ENCODE data around the gene CLPTM1L. TPM values are rescaled to one million over a fixed set of nuclear protein-coding genes. Genes with fewer than 3 reads are reported as not detected.

CLPTM1L gene
- polyA plus RNA-seq, 3 donors: 14.1 to 76.2 (median 35.0) TPM

DNA sequence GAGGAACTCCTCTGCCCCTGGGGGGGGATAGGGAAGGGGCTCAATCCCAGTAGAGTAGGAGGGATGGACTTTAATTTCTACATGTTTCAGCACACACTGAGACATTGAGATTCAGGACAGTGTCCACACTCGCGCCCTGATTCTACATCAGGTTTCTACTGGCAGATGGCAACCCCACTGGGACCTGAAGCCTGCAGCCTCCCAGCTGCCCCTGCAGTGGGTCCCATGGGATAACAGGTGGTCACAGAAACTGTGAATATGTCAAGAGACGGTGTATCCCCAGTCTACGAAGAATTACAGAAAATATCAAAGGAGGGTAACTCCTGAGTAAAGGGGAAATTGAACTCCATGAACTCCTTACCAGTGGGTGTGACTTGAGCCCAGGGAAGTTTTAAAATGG, 47.7 kb downstream of the CLPTM1L start:
- intact Hi-C loops (cut with micrococcal nuclease): no loop called here
- no peak for DNase-seq
- Mint-ChIP-seq H3K27me3 (ENCODE audit: low read depth in 3 of 3) (peaks cover 20 to 42% (median 23%) of the 10 kb centered on the region in 3 donors), H3K4me1 (no peaks in the 10 kb centered on the region), H3K9me3 (peaks cover 0 to 8% (median 1%) of the 10 kb centered on the region in 7 donors), H3K4me3 (peak overlapping the region in 1 of 2 donors; percentile 2), H3K27ac (no peak overlapping the region), H3K36me3 (no peaks in the 10 kb centered on the region)
- Histone ChIP-seq H2AFZ (ENCODE audit: insufficient read depth, low read depth, low read length, poor library complexity, severe bottlenecking) (no peak overlapping the region), H4K20me1 (ENCODE audit: insufficient read depth, low read length) (no peaks in the 10 kb centered on the region), H3K9ac (ENCODE audit: insufficient read depth, low read length, poor library complexity, severe bottlenecking) (no peak overlapping the region), H3K79me2 (ENCODE audit: insufficient read depth, low read length) (no peaks in the 10 kb centered on the region), H3K27ac (ENCODE audit: low read depth in 1 of 2, low read length in 2 of 2) (no peak overlapping the region), H3K4me3 (replicated peaks in 1 of 3; ENCODE audit: low read depth in 2 of 3, low read length in 3 of 3) (no peak overlapping the region), H3K4me1 (ENCODE audit: control insufficient read depth in 1 of 2, insufficient read depth in 2 of 2, low read length in 2 of 2) (no peaks in the 10 kb centered on the region), H3K27me3 (ENCODE audit: control insufficient read depth in 2 of 2, insufficient read depth in 2 of 2, low read length in 2 of 2) (peaks cover 0 to 16% of the 10 kb centered on the region in 2 donors), H3K36me3 (replicated peaks in 1 of 2; ENCODE audit: control insufficient read depth in 1 of 2, insufficient read depth in 2 of 2, low read length in 2 of 2) (no peaks in the 10 kb centered on the region), H3K4me2 (replicated peaks; ENCODE audit: extremely low read depth, low read length, poor library complexity, severe bottlenecking) (no peak overlapping the region), H3K9me3 (replicated peaks in 1 of 2; ENCODE audit: control insufficient read depth in 1 of 2, insufficient read depth in 1 of 2, low read length in 2 of 2) (no peaks in the 10 kb centered on the region)
- TF ChIP-seq, protein P1, sequence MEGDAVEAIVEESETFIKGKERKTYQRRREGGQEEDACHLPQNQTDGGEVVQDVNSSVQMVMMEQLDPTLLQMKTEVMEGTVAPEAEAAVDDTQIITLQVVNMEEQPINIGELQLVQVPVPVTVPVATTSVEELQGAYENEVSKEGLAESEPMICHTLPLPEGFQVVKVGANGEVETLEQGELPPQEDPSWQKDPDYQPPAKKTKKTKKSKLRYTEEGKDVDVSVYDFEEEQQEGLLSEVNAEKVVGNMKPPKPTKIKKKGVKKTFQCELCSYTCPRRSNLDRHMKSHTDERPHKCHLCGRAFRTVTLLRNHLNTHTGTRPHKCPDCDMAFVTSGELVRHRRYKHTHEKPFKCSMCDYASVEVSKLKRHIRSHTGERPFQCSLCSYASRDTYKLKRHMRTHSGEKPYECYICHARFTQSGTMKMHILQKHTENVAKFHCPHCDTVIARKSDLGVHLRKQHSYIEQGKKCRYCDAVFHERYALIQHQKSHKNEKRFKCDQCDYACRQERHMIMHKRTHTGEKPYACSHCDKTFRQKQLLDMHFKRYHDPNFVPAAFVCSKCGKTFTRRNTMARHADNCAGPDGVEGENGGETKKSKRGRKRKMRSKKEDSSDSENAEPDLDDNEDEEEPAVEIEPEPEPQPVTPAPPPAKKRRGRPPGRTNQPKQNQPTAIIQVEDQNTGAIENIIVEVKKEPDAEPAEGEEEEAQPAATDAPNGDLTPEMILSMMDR (IDR thresholded peaks at IDR 0.05): no peak
- WGBS (ENCODE audit: insufficient coverage): 95% methylated on average over 2 of the region's 4 CpGs

DNA sequence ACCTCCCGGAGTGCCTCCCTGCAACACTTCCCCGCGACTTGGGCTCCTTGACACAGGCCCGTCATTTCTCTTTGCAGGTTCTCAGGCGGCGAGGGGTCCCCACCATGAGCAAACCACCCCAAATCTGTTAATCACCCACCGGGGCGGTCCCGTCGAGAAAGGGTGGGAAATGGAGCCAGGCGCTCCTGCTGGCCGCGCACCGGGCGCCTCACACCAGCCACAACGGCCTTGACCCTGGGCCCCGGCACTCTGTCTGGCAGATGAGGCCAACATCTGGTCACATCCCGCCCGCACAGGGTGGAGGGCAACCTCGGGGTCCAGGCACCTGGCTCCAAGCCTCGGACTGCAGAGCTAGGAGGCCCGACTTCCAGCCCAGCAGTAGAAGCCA, 49.3 kb downstream of the CLPTM1L start:
- H2AFZ ChIP-seq (ENCODE audit: insufficient read depth, low read depth, low read length, poor library complexity, severe bottlenecking): no peak overlapping the region
- peaks cover 0 to 8% (median 0%) of the 10 kb centered on the region in 7 donors for H3K9me3 Mint-ChIP-seq
- intact Hi-C loops (cut with micrococcal nuclease): no loop called here

More for the DNA sequence above, 49.3 kb downstream of the CLPTM1L start:
- no peak for DNase-seq
- Histone ChIP-seq H3K4me3 (replicated peaks in 1 of 3; ENCODE audit: low read depth in 2 of 3, low read length in 3 of 3) (no peak overlapping the region), H3K27ac (ENCODE audit: low read depth in 1 of 2, low read length in 2 of 2) (no peak overlapping the region), H4K20me1 (ENCODE audit: insufficient read depth, low read length) (no peaks in the 10 kb centered on the region), H3K27me3 (ENCODE audit: control insufficient read depth in 2 of 2, insufficient read depth in 2 of 2, low read length in 2 of 2) (peaks cover 0 to 16% of the 10 kb centered on the region in 2 donors), H3K4me2 (replicated peaks; ENCODE audit: extremely low read depth, low read length, poor library complexity, severe bottlenecking) (no peak overlapping the region), H3K9ac (ENCODE audit: insufficient read depth, low read length, poor library complexity, severe bottlenecking) (no peak overlapping the region), H3K4me1 (ENCODE audit: control insufficient read depth in 1 of 2, insufficient read depth in 2 of 2, low read length in 2 of 2) (no peaks in the 10 kb centered on the region), H3K79me2 (ENCODE audit: insufficient read depth, low read length) (no peaks in the 10 kb centered on the region), H3K9me3 (replicated peaks in 1 of 2; ENCODE audit: control insufficient read depth in 1 of 2, insufficient read depth in 1 of 2, low read length in 2 of 2) (no peaks in the 10 kb centered on the region), H3K36me3 (replicated peaks in 1 of 2; ENCODE audit: control insufficient read depth in 1 of 2, insufficient read depth in 2 of 2, low read length in 2 of 2) (no peaks in the 10 kb centered on the region)
- H3K27ac Mint-ChIP-seq: no peak overlapping the region
- 56% methylated on average over 22 of the region's 22 CpGs for WGBS (ENCODE audit: insufficient coverage)
- H3K27me3 Mint-ChIP-seq (ENCODE audit: low read depth in 3 of 3): peaks cover 20 to 42% (median 22%) of the 10 kb centered on the region in 3 donors
- peak overlapping the region in 1 of 2 donors; percentile 73 for H3K4me3 Mint-ChIP-seq
- TF ChIP-seq, protein P1 (IDR thresholded peaks at IDR 0.05): no peak
- no peaks in the 10 kb centered on the region for H3K4me1 Mint-ChIP-seq
- H3K36me3 Mint-ChIP-seq: no peaks in the 10 kb centered on the region
